ENCODE data around the gene BIRC7.

The BIRC7 gene

DNA sequence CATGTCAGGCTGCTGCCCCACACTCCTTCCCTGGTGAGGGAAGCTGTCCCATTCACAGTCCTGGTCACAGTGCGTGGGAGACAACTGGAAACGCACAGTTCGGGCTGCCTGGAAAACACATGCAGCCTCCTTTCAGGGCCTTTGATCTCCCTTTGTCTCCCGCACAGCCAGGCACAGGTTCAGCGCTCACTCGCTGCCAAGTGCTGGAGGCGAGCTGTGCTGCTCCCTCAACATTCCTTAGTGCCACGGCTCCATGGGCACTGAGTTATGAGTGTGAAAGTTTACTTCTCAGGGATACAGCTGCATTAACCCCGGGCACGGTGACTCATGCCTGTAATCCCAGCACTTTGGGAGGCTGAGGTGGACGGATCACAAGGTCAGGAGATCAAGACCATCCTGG lies 28.8 kb upstream of the BIRC7 start:
- Histone ChIP-seq H3K27me3 (replicated peaks; ENCODE audit: control insufficient read depth, insufficient read depth, low read length, poor library complexity, severe bottlenecking) (no peaks in the 10 kb centered on the region), H3K27ac (ENCODE audit: insufficient read depth, low read length, poor library complexity, severe bottlenecking) (no peak overlapping the region), H3K4me1 (ENCODE audit: control insufficient read depth, insufficient read depth, low read length, poor library complexity, severe bottlenecking) (peaks cover 4% of the 10 kb centered on the region), H3K4me3 (ENCODE audit: insufficient read depth, low read depth, low read length, poor library complexity, severe bottlenecking) (no peak overlapping the region), H3K9me3 (ENCODE audit: control insufficient read depth, low read length) (no peaks in the 10 kb centered on the region), H3K36me3 (ENCODE audit: control insufficient read depth, insufficient read depth, low read length) (peaks cover 83% of the 10 kb centered on the region)
- DNase-seq, result no peak

GRCh38 chr20:63208346-63208909 lies 27.3 kb upstream of the BIRC7 start:
- H3K9me3 ChIP-seq (ENCODE audit: control insufficient read depth, low read length), result no peaks in the 10 kb centered on the region
- peaks cover 12% of the 10 kb centered on the region for H3K4me1 ChIP-seq (ENCODE audit: control insufficient read depth, insufficient read depth, low read length, poor library complexity, severe bottlenecking)
- H3K4me3 ChIP-seq (ENCODE audit: insufficient read depth, low read depth, low read length, poor library complexity, severe bottlenecking), result no peak overlapping the region
- DNase-seq, result no peak
- H3K36me3 ChIP-seq (ENCODE audit: control insufficient read depth, insufficient read depth, low read length), result peaks cover 81% of the 10 kb centered on the region
- H3K27me3 ChIP-seq (replicated peaks; ENCODE audit: control insufficient read depth, insufficient read depth, low read length, poor library complexity, severe bottlenecking), result no peaks in the 10 kb centered on the region
- H3K27ac ChIP-seq (ENCODE audit: insufficient read depth, low read length, poor library complexity, severe bottlenecking), result no peak overlapping the region

DNA sequence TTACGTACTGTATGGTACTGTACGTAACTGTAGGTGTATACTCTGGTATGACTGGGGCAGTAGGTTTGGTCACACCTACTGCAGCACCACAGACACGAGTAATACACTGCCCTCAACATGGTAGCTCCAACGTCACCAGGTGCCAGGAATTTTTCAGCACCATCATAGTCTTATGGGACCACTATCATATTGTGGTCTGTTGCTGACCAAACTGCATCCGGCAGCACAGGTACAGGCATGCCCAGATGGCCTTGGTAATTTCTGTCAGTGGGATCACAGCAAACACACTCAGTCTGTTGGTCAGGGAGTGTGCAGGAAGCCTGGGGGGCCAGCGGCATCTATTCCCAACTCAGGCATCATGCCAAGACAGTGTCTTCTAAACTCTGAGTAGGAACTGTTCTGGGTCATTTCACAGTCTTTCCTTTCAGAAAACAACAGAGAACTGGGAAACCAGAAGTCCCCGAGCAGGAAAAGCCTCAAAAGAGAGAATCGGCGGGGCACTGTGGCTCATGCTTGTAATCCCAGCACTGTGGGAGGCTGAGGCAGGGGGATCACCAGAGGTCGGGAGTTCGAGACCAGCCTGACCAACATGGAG lies 25.6 kb upstream of the BIRC7 start:
- H3K36me3 ChIP-seq (ENCODE audit: control insufficient read depth, insufficient read depth, low read length), result peaks cover 70% of the 10 kb centered on the region
- H3K4me3 ChIP-seq (ENCODE audit: insufficient read depth, low read depth, low read length, poor library complexity, severe bottlenecking), result no peak overlapping the region
- no peak overlapping the region for H3K27ac ChIP-seq (ENCODE audit: insufficient read depth, low read length, poor library complexity, severe bottlenecking)
- no peaks in the 10 kb centered on the region for H3K27me3 ChIP-seq (replicated peaks; ENCODE audit: control insufficient read depth, insufficient read depth, low read length, poor library complexity, severe bottlenecking)
- DNase-seq, result no peak
- H3K4me1 ChIP-seq (ENCODE audit: control insufficient read depth, insufficient read depth, low read length, poor library complexity, severe bottlenecking), result peaks cover 19% of the 10 kb centered on the region
- no peaks in the 10 kb centered on the region for H3K9me3 ChIP-seq (ENCODE audit: control insufficient read depth, low read length)

DNA sequence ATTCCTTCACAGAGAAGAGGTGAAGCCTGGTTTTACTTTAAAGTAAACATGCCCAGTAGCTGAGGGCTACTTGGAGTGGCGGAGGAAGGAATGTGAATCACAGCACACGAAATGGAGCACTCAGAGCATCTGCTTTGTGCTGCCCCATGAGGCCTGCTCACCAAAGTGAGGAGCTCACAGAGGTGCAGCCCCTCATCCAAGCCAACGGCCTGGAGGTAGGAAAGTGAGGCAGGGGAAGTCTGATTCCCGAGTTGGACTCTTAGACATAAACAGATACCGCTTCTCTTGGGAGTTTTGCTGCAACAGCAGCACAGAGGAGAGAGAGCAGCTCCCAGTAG lies 23.3 kb upstream of the BIRC7 start:
- no peak overlapping the region for H3K4me3 ChIP-seq (ENCODE audit: insufficient read depth, low read depth, low read length, poor library complexity, severe bottlenecking)
- no peak for DNase-seq
- H3K27me3 ChIP-seq (replicated peaks; ENCODE audit: control insufficient read depth, insufficient read depth, low read length, poor library complexity, severe bottlenecking), result no peaks in the 10 kb centered on the region
- H3K4me1 ChIP-seq (ENCODE audit: control insufficient read depth, insufficient read depth, low read length, poor library complexity, severe bottlenecking), result peaks cover 24% of the 10 kb centered on the region
- no peak overlapping the region for H3K27ac ChIP-seq (ENCODE audit: insufficient read depth, low read length, poor library complexity, severe bottlenecking)
- peaks cover 55% of the 10 kb centered on the region for H3K36me3 ChIP-seq (ENCODE audit: control insufficient read depth, insufficient read depth, low read length)
- no peaks in the 10 kb centered on the region for H3K9me3 ChIP-seq (ENCODE audit: control insufficient read depth, low read length)

DNA sequence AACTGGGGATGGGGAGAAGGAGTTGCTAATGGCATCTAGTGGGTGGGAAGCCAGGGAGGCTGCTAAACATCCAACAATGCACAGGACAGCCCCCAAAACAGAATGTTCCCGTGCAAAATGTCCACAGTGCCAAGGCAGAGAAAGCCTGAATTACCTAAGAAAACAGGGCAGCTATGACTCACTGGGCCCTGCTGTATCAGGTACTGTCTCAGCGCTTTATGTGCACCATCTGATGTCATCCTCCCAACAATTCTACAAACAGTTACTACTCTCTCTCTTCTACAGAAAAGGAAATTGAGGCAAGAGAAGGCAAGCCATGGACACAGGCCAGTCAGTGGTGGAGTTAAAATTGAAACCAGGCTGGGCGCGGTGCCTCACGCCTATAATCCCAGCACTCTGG lies 22.9 kb upstream of the BIRC7 start:
- Histone ChIP-seq H3K36me3 (ENCODE audit: control insufficient read depth, insufficient read depth, low read length) (peaks cover 51% of the 10 kb centered on the region), H3K4me3 (ENCODE audit: insufficient read depth, low read depth, low read length, poor library complexity, severe bottlenecking) (no peak overlapping the region), H3K27ac (ENCODE audit: insufficient read depth, low read length, poor library complexity, severe bottlenecking) (no peak overlapping the region), H3K9me3 (ENCODE audit: control insufficient read depth, low read length) (no peaks in the 10 kb centered on the region), H3K4me1 (ENCODE audit: control insufficient read depth, insufficient read depth, low read length, poor library complexity, severe bottlenecking) (peaks cover 24% of the 10 kb centered on the region), H3K27me3 (replicated peaks; ENCODE audit: control insufficient read depth, insufficient read depth, low read length, poor library complexity, severe bottlenecking) (no peaks in the 10 kb centered on the region)
- DNase-seq, result no peak

DNA sequence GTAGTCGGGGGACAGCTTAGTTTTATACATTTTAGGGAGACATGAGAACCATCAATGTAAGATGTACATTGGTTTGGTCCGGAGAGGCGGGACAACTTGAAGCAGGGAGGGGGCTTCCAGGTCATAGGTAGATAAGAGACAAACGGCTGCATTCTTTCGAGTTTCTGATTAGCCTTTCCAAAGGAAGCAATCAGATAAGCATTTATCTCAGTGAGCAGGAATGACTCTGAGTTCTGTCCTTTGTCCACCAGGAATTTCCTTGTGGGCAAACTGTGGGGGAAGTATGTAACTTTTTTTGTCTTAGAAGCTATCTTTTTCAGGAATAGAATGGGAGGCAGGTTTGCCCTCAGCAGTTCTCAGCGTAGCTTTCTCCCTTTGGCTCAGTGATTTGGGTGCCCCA lies 21.2 kb upstream of the BIRC7 start:
- no peak overlapping the region for H3K27ac ChIP-seq (ENCODE audit: insufficient read depth, low read length, poor library complexity, severe bottlenecking)
- peaks cover 24% of the 10 kb centered on the region for H3K4me1 ChIP-seq (ENCODE audit: control insufficient read depth, insufficient read depth, low read length, poor library complexity, severe bottlenecking)
- H3K4me3 ChIP-seq (ENCODE audit: insufficient read depth, low read depth, low read length, poor library complexity, severe bottlenecking), result peak overlapping the region; percentile 63
- no peak for DNase-seq
- no peaks in the 10 kb centered on the region for H3K9me3 ChIP-seq (ENCODE audit: control insufficient read depth, low read length)
- H3K36me3 ChIP-seq (ENCODE audit: control insufficient read depth, insufficient read depth, low read length), result peaks cover 38% of the 10 kb centered on the region
- H3K27me3 ChIP-seq (replicated peaks; ENCODE audit: control insufficient read depth, insufficient read depth, low read length, poor library complexity, severe bottlenecking), result no peaks in the 10 kb centered on the region

GRCh38 chr20:63215101-63216040 lies 20.3 kb upstream of the BIRC7 start:
- H3K4me1 ChIP-seq (ENCODE audit: control insufficient read depth, insufficient read depth, low read length, poor library complexity, severe bottlenecking), result peaks cover 21% of the 10 kb centered on the region
- no peak for DNase-seq

GRCh38 chr20:63216041-63216848 lies 19.5 kb upstream of the BIRC7 start, which contains the start of gene YTHDF1:
Gene YTHDF1, minus strand, starts transcription at chr20:63216131. Its CDS starts 239 bp downstream, at chr20:63215892.
- DNase-seq, result peak; percentile 90 to 92 (median 91)
- Histone ChIP-seq H3K4me3 (ENCODE audit: insufficient read depth, low read depth, low read length, poor library complexity, severe bottlenecking) (peak within 1 kb of the TSS; percentile 63), H3K9me3 (ENCODE audit: control insufficient read depth, low read length) (no peaks in the 10 kb centered on the region), H3K36me3 (ENCODE audit: control insufficient read depth, insufficient read depth, low read length) (peaks cover 26% of the 10 kb centered on the region), H3K27ac (ENCODE audit: insufficient read depth, low read length, poor library complexity, severe bottlenecking) (peak within 1 kb of the TSS; percentile 79), H3K4me1 (ENCODE audit: control insufficient read depth, insufficient read depth, low read length, poor library complexity, severe bottlenecking) (peaks cover 21% of the 10 kb centered on the region), H3K27me3 (replicated peaks; ENCODE audit: control insufficient read depth, insufficient read depth, low read length, poor library complexity, severe bottlenecking) (no peaks in the 10 kb centered on the region)

More at GRCh38 chr20:63215101-63216040, 20.3 kb upstream of the BIRC7 start:
- Histone ChIP-seq H3K4me3 (ENCODE audit: insufficient read depth, low read depth, low read length, poor library complexity, severe bottlenecking) (peak overlapping the region; percentile 63), H3K27me3 (replicated peaks; ENCODE audit: control insufficient read depth, insufficient read depth, low read length, poor library complexity, severe bottlenecking) (no peaks in the 10 kb centered on the region), H3K9me3 (ENCODE audit: control insufficient read depth, low read length) (no peaks in the 10 kb centered on the region), H3K27ac (ENCODE audit: insufficient read depth, low read length, poor library complexity, severe bottlenecking) (peak overlapping the region; percentile 71), H3K36me3 (ENCODE audit: control insufficient read depth, insufficient read depth, low read length) (peaks cover 29% of the 10 kb centered on the region)

- H3K27me3 ChIP-seq (replicated peaks; ENCODE audit: control insufficient read depth, insufficient read depth, low read length, poor library complexity, severe bottlenecking), result no peaks in the 10 kb centered on the region
- H3K36me3 ChIP-seq (ENCODE audit: control insufficient read depth, insufficient read depth, low read length), result peaks cover 19% of the 10 kb centered on the region
- no peak for DNase-seq
- H3K27ac ChIP-seq (ENCODE audit: insufficient read depth, low read length, poor library complexity, severe bottlenecking), result peak overlapping the region; percentile 79
- H3K4me3 ChIP-seq (ENCODE audit: insufficient read depth, low read depth, low read length, poor library complexity, severe bottlenecking), result peak overlapping the region; percentile 61
- no peaks in the 10 kb centered on the region for H3K9me3 ChIP-seq (ENCODE audit: control insufficient read depth, low read length)
- H3K4me1 ChIP-seq (ENCODE audit: control insufficient read depth, insufficient read depth, low read length, poor library complexity, severe bottlenecking), result peaks cover 19% of the 10 kb centered on the region
These were observed 18.7 kb upstream of the BIRC7 start for GRCh38 chr20:63216849-63217471.

Measured in effector memory CD4-positive, alpha-beta T cell (primary cell).